ENCODE data around the gene ZNF787. TPM values are rescaled to one million over a fixed set of nuclear protein-coding genes. Genes with fewer than 3 reads are reported as not detected.

The ZNF787 gene
- total RNA-seq, 4 donors from 2014 or later: 24.9 to 53.1 (median 27.4) TPM

DNA sequence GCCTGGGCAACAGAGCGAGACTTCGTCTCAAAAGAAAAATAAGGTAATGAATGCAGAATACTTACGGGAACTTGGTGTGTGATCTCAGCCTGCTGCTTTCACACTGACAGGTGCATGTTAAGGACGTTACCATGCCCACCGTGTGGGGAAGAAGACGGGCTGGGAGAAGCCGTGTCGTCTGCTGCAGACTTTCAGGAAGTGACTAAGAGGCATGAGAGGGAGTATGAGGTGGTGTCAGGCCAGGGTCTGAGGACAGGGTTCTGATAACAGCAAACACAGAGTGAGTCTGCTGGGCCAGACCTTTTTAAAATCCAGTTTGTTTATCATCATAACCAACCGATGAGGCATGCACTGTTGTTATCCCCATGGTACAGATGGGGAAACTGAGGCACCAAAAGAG is 41.2 kb upstream of the ZNF787 start:
- TF ChIP-seq, protein P1, sequence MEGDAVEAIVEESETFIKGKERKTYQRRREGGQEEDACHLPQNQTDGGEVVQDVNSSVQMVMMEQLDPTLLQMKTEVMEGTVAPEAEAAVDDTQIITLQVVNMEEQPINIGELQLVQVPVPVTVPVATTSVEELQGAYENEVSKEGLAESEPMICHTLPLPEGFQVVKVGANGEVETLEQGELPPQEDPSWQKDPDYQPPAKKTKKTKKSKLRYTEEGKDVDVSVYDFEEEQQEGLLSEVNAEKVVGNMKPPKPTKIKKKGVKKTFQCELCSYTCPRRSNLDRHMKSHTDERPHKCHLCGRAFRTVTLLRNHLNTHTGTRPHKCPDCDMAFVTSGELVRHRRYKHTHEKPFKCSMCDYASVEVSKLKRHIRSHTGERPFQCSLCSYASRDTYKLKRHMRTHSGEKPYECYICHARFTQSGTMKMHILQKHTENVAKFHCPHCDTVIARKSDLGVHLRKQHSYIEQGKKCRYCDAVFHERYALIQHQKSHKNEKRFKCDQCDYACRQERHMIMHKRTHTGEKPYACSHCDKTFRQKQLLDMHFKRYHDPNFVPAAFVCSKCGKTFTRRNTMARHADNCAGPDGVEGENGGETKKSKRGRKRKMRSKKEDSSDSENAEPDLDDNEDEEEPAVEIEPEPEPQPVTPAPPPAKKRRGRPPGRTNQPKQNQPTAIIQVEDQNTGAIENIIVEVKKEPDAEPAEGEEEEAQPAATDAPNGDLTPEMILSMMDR (IDR thresholded peaks at IDR 0.05): no peak
- TF ChIP-seq EP300 (IDR thresholded peaks at IDR 0.05; ENCODE audit: low read depth): no peak
- TF ChIP-seq POLR2AphosphoS5 (IDR thresholded peaks at IDR 0.05): no peak
- no peak for TF ChIP-seq POLR2A (IDR thresholded peaks at IDR 0.05)
- H3K9me3 ChIP-seq: no peaks in the 10 kb centered on the region
- WGBS, 2 donors (ENCODE audit: low coverage in 1 of 2): 42 to 66% methylated on average over 3 to 9 of the region's 9 CpGs
- peaks cover 4% of the 10 kb centered on the region for H3K27me3 ChIP-seq
- in situ Hi-C loops (cut with MboI; ENCODE audit: low pct_ligation_motif_present in 1 of 4, low pct_unique_long_range_greater_than_20kb in 1 of 4, low sequenced_read_pairs in 3 of 4) (no loop called here), intact Hi-C loops (cut with DNase I; ENCODE audit: low total_unique reads) (no loop called here)
- H3K4me3 ChIP-seq: no peak overlapping the region
- no peak for DNase-seq
- H3K27ac ChIP-seq: no peak overlapping the region
- peaks cover 0 to 16% (median 2%) of the 10 kb centered on the region in 4 donors for H3K36me3 ChIP-seq
- peaks cover 0 to 2% (median under 1%) of the 10 kb centered on the region in 4 donors for H3K4me1 ChIP-seq

DNA sequence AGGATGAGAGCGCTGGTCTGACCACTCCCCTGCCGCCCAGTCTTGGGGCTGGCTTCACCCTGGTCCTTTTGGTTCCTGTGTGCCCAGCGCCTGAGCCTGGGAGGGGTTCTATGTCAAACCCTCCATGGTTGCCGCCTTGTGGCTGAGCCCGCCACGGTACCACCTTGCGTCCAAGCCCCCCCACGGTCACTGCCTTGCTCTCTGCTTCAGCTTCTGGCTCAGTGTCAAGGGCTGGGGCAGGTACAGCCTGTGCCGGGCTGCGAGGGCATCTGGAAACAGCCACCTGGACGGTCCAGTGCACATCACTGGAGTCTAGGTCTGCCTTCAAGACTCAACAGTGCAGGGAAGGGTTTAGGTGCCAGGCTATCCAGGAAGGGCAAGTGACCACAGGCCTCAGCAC is 40.4 kb upstream of the ZNF787 start:
- H3K27ac ChIP-seq: no peak overlapping the region
- H3K9me3 ChIP-seq: no peaks in the 10 kb centered on the region
- WGBS, 2 donors (ENCODE audit: low coverage in 1 of 2): 86% methylated on average over 11 of the region's 11 CpGs; no CpG with 5 or more reads in 1 of the 2 donors
- peaks cover 0 to 9% (median 4%) of the 10 kb centered on the region in 4 donors for H3K4me1 ChIP-seq
- H3K36me3 ChIP-seq: peaks cover 0 to 16% (median 2%) of the 10 kb centered on the region in 4 donors
- no peak for DNase-seq
- intact Hi-C loops (cut with DNase I; ENCODE audit: low total_unique reads) (no loop called here), in situ Hi-C loops (cut with MboI; ENCODE audit: low pct_ligation_motif_present in 1 of 4, low pct_unique_long_range_greater_than_20kb in 1 of 4, low sequenced_read_pairs in 3 of 4) (no loop called here)
- no peak overlapping the region for H3K4me3 ChIP-seq
- H3K27me3 ChIP-seq: no peaks in the 10 kb centered on the region
- TF ChIP-seq, protein P1 (IDR thresholded peaks at IDR 0.05): no peak
- TF ChIP-seq POLR2A (IDR thresholded peaks at IDR 0.05): no peak
- no peak for TF ChIP-seq POLR2AphosphoS5 (IDR thresholded peaks at IDR 0.05)
- no peak for TF ChIP-seq EP300 (IDR thresholded peaks at IDR 0.05; ENCODE audit: low read depth)

DNA sequence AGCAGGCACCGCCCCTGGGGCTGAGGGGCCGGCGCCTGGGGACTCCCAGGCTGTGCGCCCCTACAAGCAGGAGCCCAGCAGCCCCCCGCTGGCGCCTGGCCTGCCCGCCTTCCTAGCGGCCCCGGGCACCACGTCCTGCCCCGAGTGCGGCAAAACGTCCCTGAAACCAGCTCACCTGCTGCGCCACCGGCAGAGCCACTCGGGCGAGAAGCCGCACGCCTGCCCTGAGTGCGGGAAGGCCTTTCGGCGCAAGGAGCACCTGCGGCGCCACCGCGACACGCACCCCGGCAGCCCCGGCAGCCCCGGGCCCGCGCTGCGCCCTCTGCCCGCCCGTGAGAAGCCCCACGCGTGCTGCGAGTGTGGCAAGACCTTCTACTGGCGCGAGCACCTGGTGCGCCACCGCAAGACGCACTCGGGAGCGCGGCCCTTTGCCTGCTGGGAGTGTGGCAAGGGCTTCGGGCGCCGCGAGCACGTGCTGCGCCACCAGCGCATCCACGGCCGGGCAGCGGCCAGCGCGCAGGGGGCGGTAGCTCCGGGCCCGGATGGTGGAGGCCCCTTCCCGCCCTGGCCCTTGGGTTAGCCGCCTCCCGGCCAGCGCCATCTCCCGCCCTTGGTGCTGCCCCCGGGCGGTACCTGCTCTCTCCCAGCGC is 38.7 kb upstream of the ZNF787 start:
- no peaks in the 10 kb centered on the region for H3K9me3 ChIP-seq
- peaks cover 0 to 12% (median 6%) of the 10 kb centered on the region in 4 donors for H3K4me1 ChIP-seq
- 98 to 100% methylated on average over 1 to 56 of the region's 69 CpGs for WGBS, 2 donors (ENCODE audit: low coverage in 1 of 2)
- DNase-seq: no peak
- peaks cover 0 to 16% (median 2%) of the 10 kb centered on the region in 4 donors for H3K36me3 ChIP-seq
- no peak overlapping the region for H3K27ac ChIP-seq
- H3K4me3 ChIP-seq: no peak overlapping the region
- H3K27me3 ChIP-seq: no peaks in the 10 kb centered on the region
- intact Hi-C loops (cut with DNase I; ENCODE audit: low total_unique reads) (no loop called here), in situ Hi-C loops (cut with MboI; ENCODE audit: low pct_ligation_motif_present in 1 of 4, low pct_unique_long_range_greater_than_20kb in 1 of 4, low sequenced_read_pairs in 3 of 4) (no loop called here)
- TF ChIP-seq POLR2A (IDR thresholded peaks at IDR 0.05) (no peak), POLR2AphosphoS5 (IDR thresholded peaks at IDR 0.05) (no peak), EP300 (IDR thresholded peaks at IDR 0.05; ENCODE audit: low read depth) (no peak)
- TF ChIP-seq, protein P1 (IDR thresholded peaks at IDR 0.05): no peak

DNA sequence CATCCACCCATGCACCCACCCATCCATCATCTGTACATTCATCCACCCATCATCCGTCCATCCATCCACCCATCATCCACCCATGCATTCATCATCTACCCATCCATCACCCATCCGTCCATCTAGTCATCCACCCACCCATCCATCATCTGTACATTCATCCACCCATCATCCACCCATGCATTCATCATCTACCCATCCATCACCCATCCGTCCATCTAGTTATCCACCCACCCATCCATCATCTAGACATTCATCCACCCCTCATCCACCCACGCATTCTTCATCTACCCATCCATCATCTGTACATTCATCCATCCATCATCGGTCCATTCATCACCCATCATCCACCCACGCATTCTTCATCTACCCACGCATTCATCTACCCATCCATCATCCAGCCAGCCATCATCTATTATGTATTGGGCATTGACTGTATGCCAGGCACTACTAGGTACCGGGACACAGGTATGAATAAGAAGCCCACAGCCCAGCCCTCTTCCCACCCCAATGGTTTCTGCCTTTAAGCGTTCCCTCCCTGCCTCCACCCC is 38.0 kb upstream of the ZNF787 start:
- TF ChIP-seq POLR2A (IDR thresholded peaks at IDR 0.05) (no peak), POLR2AphosphoS5 (IDR thresholded peaks at IDR 0.05) (no peak), EP300 (IDR thresholded peaks at IDR 0.05; ENCODE audit: low read depth) (no peak)
- TF ChIP-seq, protein P1 (IDR thresholded peaks at IDR 0.05): no peak
- WGBS, 2 donors (ENCODE audit: low coverage in 1 of 2): 94 to 98% methylated on average over 7 to 9 of the region's 9 CpGs
- intact Hi-C loops (cut with DNase I; ENCODE audit: low total_unique reads): no loop called here
- Histone ChIP-seq H3K27ac (no peak overlapping the region), H3K4me3 (no peak overlapping the region), H3K36me3 (peaks cover 0 to 16% (median 2%) of the 10 kb centered on the region in 4 donors), H3K27me3 (no peaks in the 10 kb centered on the region), H3K4me1 (peaks cover 0 to 12% (median 6%) of the 10 kb centered on the region in 4 donors), H3K9me3 (no peaks in the 10 kb centered on the region)
- no peak for DNase-seq
- in situ Hi-C loops (cut with MboI; ENCODE audit: low pct_ligation_motif_present in 1 of 4, low pct_unique_long_range_greater_than_20kb in 1 of 4, low sequenced_read_pairs in 3 of 4): no loop called here
